Activated naive CD4-positive, alpha-beta T cell treated with anti-CD3 and anti-CD28 coated beads, Interleukin-2, amount 50 U/mL, for 24 hours (primary cell): ENCODE data around the gene RNF220.

ENCODE experiments used
- H3K27ac Mint-ChIP-seq: one replicate; pipeline ENCODE4 v1.8.0; 2021; ENCODE audit warnings: mild to moderate bottlenecking, mixed read lengths
- H3K27me3 Mint-ChIP-seq: one replicate; pipeline ENCODE4 v1.8.0; 2021; ENCODE audit warnings: mixed read lengths
- H3K36me3 Mint-ChIP-seq: one replicate; pipeline ENCODE4 v1.8.0; 2021; ENCODE audit warnings: mixed read lengths
- H3K4me1 Mint-ChIP-seq: one replicate; pipeline ENCODE4 v1.8.0; 2021; ENCODE audit warnings: mixed read lengths
- H3K4me3 Mint-ChIP-seq: one replicate; pipeline ENCODE4 v1.8.0; 2021; ENCODE audit warnings: mild to moderate bottlenecking, mixed read lengths
- H3K9me3 Mint-ChIP-seq: one replicate; pipeline ENCODE4 v1.8.0; 2021; ENCODE audit warnings: mixed read lengths

The RNF220 gene

GRCh38 chr1:44584167-44584566 is 179.1 kb downstream of the RNF220 start:
- Mint-ChIP-seq H3K27me3 (peaks cover 1% of the 10 kb centered on the region), H3K4me3 (no peak overlapping the region), H3K9me3 (no peaks in the 10 kb centered on the region), H3K36me3 (no peaks in the 10 kb centered on the region), H3K4me1 (no peaks in the 10 kb centered on the region), H3K27ac (no peak overlapping the region)

GRCh38 chr1:44585315-44585920 is 180.4 kb downstream of the RNF220 start:
- H3K4me1 Mint-ChIP-seq = no peaks in the 10 kb centered on the region
- no peaks in the 10 kb centered on the region for H3K9me3 Mint-ChIP-seq
- H3K27me3 Mint-ChIP-seq = peaks cover 1% of the 10 kb centered on the region
- no peak overlapping the region for H3K4me3 Mint-ChIP-seq
- no peak overlapping the region for H3K27ac Mint-ChIP-seq
- H3K36me3 Mint-ChIP-seq = no peaks in the 10 kb centered on the region

- H3K4me3 Mint-ChIP-seq = no peak overlapping the region
- no peaks in the 10 kb centered on the region for H3K27me3 Mint-ChIP-seq
- H3K27ac Mint-ChIP-seq = no peak overlapping the region
- H3K36me3 Mint-ChIP-seq = no peaks in the 10 kb centered on the region
- H3K9me3 Mint-ChIP-seq = no peaks in the 10 kb centered on the region
- H3K4me1 Mint-ChIP-seq = no peaks in the 10 kb centered on the region
Measured at GRCh38 chr1:44587796-44588460, 182.9 kb downstream of the RNF220 start.

GRCh38 chr1:44588551-44589210 is 183.6 kb downstream of the RNF220 start:
- no peaks in the 10 kb centered on the region for H3K27me3 Mint-ChIP-seq
- no peaks in the 10 kb centered on the region for H3K4me1 Mint-ChIP-seq
- H3K36me3 Mint-ChIP-seq = no peaks in the 10 kb centered on the region
- H3K9me3 Mint-ChIP-seq = no peaks in the 10 kb centered on the region
- H3K27ac Mint-ChIP-seq = no peak overlapping the region
- no peak overlapping the region for H3K4me3 Mint-ChIP-seq

- no peaks in the 10 kb centered on the region for H3K36me3 Mint-ChIP-seq
- H3K27ac Mint-ChIP-seq = no peak overlapping the region
- no peaks in the 10 kb centered on the region for H3K4me1 Mint-ChIP-seq
- H3K4me3 Mint-ChIP-seq = no peak overlapping the region
- H3K27me3 Mint-ChIP-seq = no peaks in the 10 kb centered on the region
- no peaks in the 10 kb centered on the region for H3K9me3 Mint-ChIP-seq
Measured at GRCh38 chr1:44590475-44590874, 185.4 kb downstream of the RNF220 start.

- no peaks in the 10 kb centered on the region for H3K4me1 Mint-ChIP-seq
- no peak overlapping the region for H3K4me3 Mint-ChIP-seq
- no peak overlapping the region for H3K27ac Mint-ChIP-seq
- H3K27me3 Mint-ChIP-seq = no peaks in the 10 kb centered on the region
- no peaks in the 10 kb centered on the region for H3K36me3 Mint-ChIP-seq
- no peaks in the 10 kb centered on the region for H3K9me3 Mint-ChIP-seq
Measured at GRCh38 chr1:44591381-44591780, 186.3 kb downstream of the RNF220 start.

GRCh38 chr1:44592208-44593145 is 187.4 kb downstream of the RNF220 start:
- H3K36me3 Mint-ChIP-seq = no peaks in the 10 kb centered on the region
- no peak overlapping the region for H3K27ac Mint-ChIP-seq
- no peaks in the 10 kb centered on the region for H3K9me3 Mint-ChIP-seq
- no peaks in the 10 kb centered on the region for H3K27me3 Mint-ChIP-seq
- no peak overlapping the region for H3K4me3 Mint-ChIP-seq
- H3K4me1 Mint-ChIP-seq = no peaks in the 10 kb centered on the region

- no peak overlapping the region for H3K4me3 Mint-ChIP-seq
- no peaks in the 10 kb centered on the region for H3K27me3 Mint-ChIP-seq
- no peaks in the 10 kb centered on the region for H3K9me3 Mint-ChIP-seq
- H3K27ac Mint-ChIP-seq = no peak overlapping the region
- H3K36me3 Mint-ChIP-seq = no peaks in the 10 kb centered on the region
- no peaks in the 10 kb centered on the region for H3K4me1 Mint-ChIP-seq
Measured at GRCh38 chr1:44594353-44594752, 189.3 kb downstream of the RNF220 start.

GRCh38 chr1:44594871-44595735 is 190.0 kb downstream of the RNF220 start:
- no peaks in the 10 kb centered on the region for H3K4me1 Mint-ChIP-seq
- no peak overlapping the region for H3K4me3 Mint-ChIP-seq
- H3K27me3 Mint-ChIP-seq = no peaks in the 10 kb centered on the region
- no peak overlapping the region for H3K27ac Mint-ChIP-seq
- H3K36me3 Mint-ChIP-seq = no peaks in the 10 kb centered on the region
- no peaks in the 10 kb centered on the region for H3K9me3 Mint-ChIP-seq

GRCh38 chr1:44596511-44596910 is 191.5 kb downstream of the RNF220 start:
- no peaks in the 10 kb centered on the region for H3K9me3 Mint-ChIP-seq
- H3K27me3 Mint-ChIP-seq = no peaks in the 10 kb centered on the region
- no peaks in the 10 kb centered on the region for H3K36me3 Mint-ChIP-seq
- no peak overlapping the region for H3K27ac Mint-ChIP-seq
- no peaks in the 10 kb centered on the region for H3K4me1 Mint-ChIP-seq
- H3K4me3 Mint-ChIP-seq = no peak overlapping the region

- no peaks in the 10 kb centered on the region for H3K9me3 Mint-ChIP-seq
- H3K4me1 Mint-ChIP-seq = no peaks in the 10 kb centered on the region
- H3K27me3 Mint-ChIP-seq = no peaks in the 10 kb centered on the region
- no peak overlapping the region for H3K27ac Mint-ChIP-seq
- no peak overlapping the region for H3K4me3 Mint-ChIP-seq
- H3K36me3 Mint-ChIP-seq = no peaks in the 10 kb centered on the region
Measured at GRCh38 chr1:44598167-44598566, 193.1 kb downstream of the RNF220 start.

- no peaks in the 10 kb centered on the region for H3K36me3 Mint-ChIP-seq
- no peaks in the 10 kb centered on the region for H3K4me1 Mint-ChIP-seq
- H3K27ac Mint-ChIP-seq = no peak overlapping the region
- no peak overlapping the region for H3K4me3 Mint-ChIP-seq
- no peaks in the 10 kb centered on the region for H3K9me3 Mint-ChIP-seq
- no peaks in the 10 kb centered on the region for H3K27me3 Mint-ChIP-seq
Measured at GRCh38 chr1:44602634-44603628, 197.9 kb downstream of the RNF220 start.

- no peak overlapping the region for H3K27ac Mint-ChIP-seq
- no peaks in the 10 kb centered on the region for H3K4me1 Mint-ChIP-seq
- H3K36me3 Mint-ChIP-seq = no peaks in the 10 kb centered on the region
- H3K9me3 Mint-ChIP-seq = no peaks in the 10 kb centered on the region
- no peak overlapping the region for H3K4me3 Mint-ChIP-seq
- H3K27me3 Mint-ChIP-seq = no peaks in the 10 kb centered on the region
Measured at GRCh38 chr1:44603718-44604117, 198.7 kb downstream of the RNF220 start.
